ENCODE measurements around the gene GPD1L.
"Not testable (repeated sequence)": the region's sequence is repeated elsewhere in the genome, so short reads cannot be mapped to it uniquely, and the experiment has no call there.

The GPD1L gene

GRCh38 chr3:32106132-32106928 lies at the start of gene GPD1L:
Gene GPD1L (plus strand): TSS chr3:32106620. CDS start chr3:32106712, 92 bp downstream.
- DNase-seq (ENCODE audit: low spot score) (peak; percentile 80), FAIRE-seq (no peak)

GRCh38 chr3:32058465-32058864 lies 48.0 kb upstream of the GPD1L start:
- not testable (repeated sequence) for FAIRE-seq

GRCh38 chr3:32062950-32063582 lies 43.4 kb upstream of the GPD1L start:
- FAIRE-seq (no peak), DNase-seq (ENCODE audit: low spot score) (no peak)

More at GRCh38 chr3:32058465-32058864, 48.0 kb upstream of the GPD1L start:
- not testable (repeated sequence) for DNase-seq (ENCODE audit: low spot score)

GRCh38 chr3:32066686-32067085 lies 39.7 kb upstream of the GPD1L start:
- DNase-seq (ENCODE audit: low spot score) (no peak), FAIRE-seq (no peak)

GRCh38 chr3:32074194-32074593 lies 32.2 kb upstream of the GPD1L start:
- FAIRE-seq, result not testable (repeated sequence)

GRCh38 chr3:32076566-32076965 lies 29.9 kb upstream of the GPD1L start:
- FAIRE-seq, result no peak
- no peak for DNase-seq (ENCODE audit: low spot score)

More at GRCh38 chr3:32074194-32074593, 32.2 kb upstream of the GPD1L start:
- DNase-seq (ENCODE audit: low spot score), result not testable (repeated sequence)

- DNase-seq (ENCODE audit: low spot score) (no peak), FAIRE-seq (no peak)
These were observed 28.9 kb upstream of the GPD1L start for GRCh38 chr3:32077260-32078084.

- no peak for DNase-seq (ENCODE audit: low spot score)
- no peak for FAIRE-seq
These were observed 28.3 kb upstream of the GPD1L start for GRCh38 chr3:32078085-32078634.

GRCh38 chr3:32078864-32079263 lies 27.6 kb upstream of the GPD1L start:
- FAIRE-seq, result no peak

GRCh38 chr3:32082721-32083120 lies 23.7 kb upstream of the GPD1L start:
- DNase-seq (ENCODE audit: low spot score) (no peak), FAIRE-seq (no peak)

More at GRCh38 chr3:32078864-32079263, 27.6 kb upstream of the GPD1L start:
- DNase-seq (ENCODE audit: low spot score), result no peak

GRCh38 chr3:32083702-32084270 lies 22.6 kb upstream of the GPD1L start:
- no peak for DNase-seq (ENCODE audit: low spot score)
- FAIRE-seq, result no peak

- DNase-seq (ENCODE audit: low spot score) (no peak), FAIRE-seq (no peak)
These were observed 21.6 kb upstream of the GPD1L start for GRCh38 chr3:32084870-32085269.

GRCh38 chr3:32086464-32086863 lies 20.0 kb upstream of the GPD1L start:
- DNase-seq (ENCODE audit: low spot score) (no peak), FAIRE-seq (no peak)

- DNase-seq (ENCODE audit: low spot score) (peak; percentile 14), FAIRE-seq (no peak)
These were observed 16.9 kb upstream of the GPD1L start for GRCh38 chr3:32089476-32089875.

GRCh38 chr3:32093204-32093603 lies 13.2 kb upstream of the GPD1L start:
- DNase-seq (ENCODE audit: low spot score) (no peak), FAIRE-seq (no peak)

- DNase-seq (ENCODE audit: low spot score), result no peak
- no peak for FAIRE-seq
These were observed 11.0 kb upstream of the GPD1L start for GRCh38 chr3:32095431-32095830.

- FAIRE-seq (no peak), DNase-seq (ENCODE audit: low spot score) (no peak)
These were observed 8.7 kb upstream of the GPD1L start for GRCh38 chr3:32097768-32098167.

GRCh38 chr3:32098528-32098927 lies 7.9 kb upstream of the GPD1L start:
- DNase-seq (ENCODE audit: low spot score), result no peak
- FAIRE-seq, result no peak

- DNase-seq (ENCODE audit: low spot score), result no peak
- no peak for FAIRE-seq
These were observed 6.0 kb upstream of the GPD1L start for GRCh38 chr3:32100465-32100864.

GRCh38 chr3:32102289-32102688 lies 4.1 kb upstream of the GPD1L start:
- no peak for FAIRE-seq
- no peak for DNase-seq (ENCODE audit: low spot score)

- FAIRE-seq, result no peak
- no peak for DNase-seq (ENCODE audit: low spot score)
These were observed 1.9 kb upstream of the GPD1L start for GRCh38 chr3:32104492-32104891.
